ENCODE results near the gene CDH1.
A peak's percentile ranks its signal among the peaks of the same experiment; 100 is the strongest.
"Not testable (repeated sequence)": the region's sequence is repeated elsewhere in the genome, so short reads cannot be mapped to it uniquely, and the experiment has no call there.

CDH1 gene

GRCh38 chr16:68764862-68765261, 27.8 kb downstream of the CDH1 start:
- DNase-seq, result peak in 1 of 2 donors; percentile 43

GRCh38 chr16:68767581-68767980, 30.5 kb downstream of the CDH1 start:
- DNase-seq, result no peak

GRCh38 chr16:68768175-68768574, 31.1 kb downstream of the CDH1 start:
- no peak for DNase-seq

- no peak for DNase-seq
These were observed 31.7 kb downstream of the CDH1 start for GRCh38 chr16:68768771-68769170.

GRCh38 chr16:68770671-68771070, 33.6 kb downstream of the CDH1 start:
- no peak for DNase-seq

- DNase-seq, result no peak
These were observed 35.1 kb downstream of the CDH1 start for GRCh38 chr16:68772030-68772681.

- DNase-seq, result no peak
These were observed 35.8 kb downstream of the CDH1 start for GRCh38 chr16:68772871-68773270.

- no peak for DNase-seq
These were observed 38.0 kb downstream of the CDH1 start for GRCh38 chr16:68774982-68775634.

GRCh38 chr16:68776821-68777485, 39.9 kb downstream of the CDH1 start:
- no peak for DNase-seq

- DNase-seq, result no peak
These were observed 41.6 kb downstream of the CDH1 start for GRCh38 chr16:68778551-68779231.

GRCh38 chr16:68779891-68780290, 42.8 kb downstream of the CDH1 start:
- no peak for DNase-seq

GRCh38 chr16:68781784-68782183, 44.7 kb downstream of the CDH1 start:
- no peak for DNase-seq

GRCh38 chr16:68782198-68783174, 45.4 kb downstream of the CDH1 start:
- DNase-seq, result peak in 1 of 2 donors; percentile 6

GRCh38 chr16:68784226-68784625, 47.1 kb downstream of the CDH1 start:
- DNase-seq, result no peak

- DNase-seq, result no peak
These were observed 47.6 kb downstream of the CDH1 start for GRCh38 chr16:68784721-68785120.

- no peak for DNase-seq
These were observed 48.6 kb downstream of the CDH1 start for GRCh38 chr16:68785715-68786114.

- DNase-seq, result no peak
These were observed 49.8 kb downstream of the CDH1 start for GRCh38 chr16:68786685-68787418.

- not testable (repeated sequence) for DNase-seq
These were observed 50.3 kb downstream of the CDH1 start for GRCh38 chr16:68787419-68787807.

GRCh38 chr16:68790130-68790761, 53.2 kb downstream of the CDH1 start:
- no peak for DNase-seq

GRCh38 chr16:68790944-68791343, 53.9 kb downstream of the CDH1 start:
- no peak for DNase-seq

All from CD4-positive, alpha-beta T cell treated with Interferon alpha-2 for 1 hour (primary cell).